HTR-8/SVneo (cell line): Measurements from ENCODE around the gene E2F4.

Source experiments
- DNase-seq: peaks from one replicate; pipeline ENCODE4 v3.0.0; 2011; ENCODE audit warnings: low spot score, mixed read lengths; ENCODE audit not compliant: insufficient read length
- FAIRE-seq: peaks from 2 replicates; lab custom pipeline; 2011; peaks lifted over from hg19 to GRCh38; lab: Jason Lieb, UNC

The E2F4 gene

GRCh38 chr16:67157106-67157748, 34.7 kb upstream of the E2F4 start:
- DNase-seq = no peak
- FAIRE-seq = no peak

- no peak for DNase-seq
- FAIRE-seq = no peak
Measured at GRCh38 chr16:67157892-67158635, 33.9 kb upstream of the E2F4 start.

- FAIRE-seq (no peak), DNase-seq (no peak)
Measured at GRCh38 chr16:67158637-67159600, 33.0 kb upstream of the E2F4 start.

DNA sequence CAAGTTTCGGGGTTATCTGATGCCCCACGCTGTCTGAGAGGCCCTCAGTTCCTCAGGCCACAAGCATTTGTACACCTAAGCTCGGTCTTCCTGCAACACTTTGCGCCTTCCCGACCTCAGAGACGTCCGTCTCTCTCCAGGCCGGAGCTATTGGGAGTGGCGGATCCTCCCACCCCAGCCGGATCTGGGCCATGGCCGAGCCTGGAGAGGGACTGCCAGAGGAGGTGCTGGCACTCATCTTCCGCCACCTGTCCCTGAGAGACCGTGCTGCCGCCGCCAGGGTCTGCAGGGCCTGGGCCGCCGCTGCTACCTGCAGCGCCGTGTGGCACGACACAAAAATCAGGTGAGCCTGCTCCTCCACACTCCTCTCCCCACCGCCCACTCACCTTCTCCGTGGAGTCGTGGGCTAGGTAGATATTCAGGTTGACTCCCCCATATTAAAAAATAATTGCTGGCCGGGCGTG, 30.3 kb upstream of the E2F4 start:
- FAIRE-seq (no peak), DNase-seq (no peak)

DNA sequence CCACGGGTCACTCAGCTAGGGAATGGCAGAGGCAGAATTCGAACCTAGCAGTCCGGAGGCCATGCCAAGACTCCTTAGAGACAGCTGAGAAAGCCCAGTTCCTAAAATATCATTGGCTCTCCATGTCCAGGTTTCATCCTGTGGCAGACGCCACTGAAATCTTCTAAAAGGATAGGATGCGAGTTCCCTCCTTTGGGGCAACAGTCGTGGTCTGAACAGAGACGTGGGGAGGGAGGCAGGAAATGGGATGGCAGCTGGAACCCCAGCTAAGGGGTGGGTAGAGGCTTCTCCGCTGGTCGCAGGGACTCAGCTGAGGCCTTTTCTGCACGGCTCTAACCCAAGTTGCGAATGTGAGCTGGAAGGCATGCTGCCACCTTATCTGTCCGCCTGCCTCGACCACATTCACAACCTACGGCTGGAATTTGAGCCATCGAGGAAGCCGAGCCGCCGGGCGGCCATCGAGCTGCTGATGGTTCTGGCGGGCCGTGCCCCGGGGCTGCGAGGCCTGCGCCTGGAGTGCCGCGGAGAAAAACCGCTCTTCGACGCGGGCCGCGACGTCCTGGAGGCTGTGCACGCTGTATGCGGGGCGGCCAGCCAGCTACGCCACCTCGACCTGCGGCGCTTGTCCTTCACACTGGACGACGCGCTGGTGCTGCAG, 29.3 kb upstream of the E2F4 start:
- FAIRE-seq (no peak), DNase-seq (no peak)

GRCh38 chr16:67163164-67163998, 28.6 kb upstream of the E2F4 start:
- no peak for DNase-seq
- peak; percentile 94 for FAIRE-seq

- FAIRE-seq (no peak), DNase-seq (no peak)
Measured at GRCh38 chr16:67163999-67164558, 27.9 kb upstream of the E2F4 start.

DNA sequence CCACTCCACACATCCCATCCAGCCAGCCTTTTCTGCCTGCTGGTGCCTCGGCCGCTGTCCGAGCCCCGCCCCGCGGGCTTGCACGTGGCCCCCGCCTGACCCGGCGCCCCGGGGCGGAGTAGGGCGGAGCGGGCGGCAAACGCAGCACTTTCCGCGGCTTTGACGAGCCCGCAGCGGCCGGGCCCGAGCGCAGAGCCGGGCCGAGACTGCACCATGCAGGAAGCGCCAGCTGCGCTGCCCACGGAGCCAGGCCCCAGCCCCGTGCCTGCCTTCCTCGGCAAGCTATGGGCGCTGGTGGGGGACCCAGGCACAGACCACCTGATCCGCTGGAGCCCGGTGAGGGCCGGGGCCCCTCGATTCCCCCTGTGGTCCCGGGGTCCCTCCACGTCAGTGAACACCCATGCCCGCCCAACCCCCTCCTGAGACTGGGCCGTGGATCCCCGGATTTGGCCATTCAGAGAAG, 27.3 kb upstream of the E2F4 start, which contains the start of gene HSF4:
Gene HSF4, plus strand, starts transcription at position 147 of the 463 bp plus-strand sequence. Its CDS starts 67 bp downstream, at position 214.
- DNase-seq = no peak

DNA sequence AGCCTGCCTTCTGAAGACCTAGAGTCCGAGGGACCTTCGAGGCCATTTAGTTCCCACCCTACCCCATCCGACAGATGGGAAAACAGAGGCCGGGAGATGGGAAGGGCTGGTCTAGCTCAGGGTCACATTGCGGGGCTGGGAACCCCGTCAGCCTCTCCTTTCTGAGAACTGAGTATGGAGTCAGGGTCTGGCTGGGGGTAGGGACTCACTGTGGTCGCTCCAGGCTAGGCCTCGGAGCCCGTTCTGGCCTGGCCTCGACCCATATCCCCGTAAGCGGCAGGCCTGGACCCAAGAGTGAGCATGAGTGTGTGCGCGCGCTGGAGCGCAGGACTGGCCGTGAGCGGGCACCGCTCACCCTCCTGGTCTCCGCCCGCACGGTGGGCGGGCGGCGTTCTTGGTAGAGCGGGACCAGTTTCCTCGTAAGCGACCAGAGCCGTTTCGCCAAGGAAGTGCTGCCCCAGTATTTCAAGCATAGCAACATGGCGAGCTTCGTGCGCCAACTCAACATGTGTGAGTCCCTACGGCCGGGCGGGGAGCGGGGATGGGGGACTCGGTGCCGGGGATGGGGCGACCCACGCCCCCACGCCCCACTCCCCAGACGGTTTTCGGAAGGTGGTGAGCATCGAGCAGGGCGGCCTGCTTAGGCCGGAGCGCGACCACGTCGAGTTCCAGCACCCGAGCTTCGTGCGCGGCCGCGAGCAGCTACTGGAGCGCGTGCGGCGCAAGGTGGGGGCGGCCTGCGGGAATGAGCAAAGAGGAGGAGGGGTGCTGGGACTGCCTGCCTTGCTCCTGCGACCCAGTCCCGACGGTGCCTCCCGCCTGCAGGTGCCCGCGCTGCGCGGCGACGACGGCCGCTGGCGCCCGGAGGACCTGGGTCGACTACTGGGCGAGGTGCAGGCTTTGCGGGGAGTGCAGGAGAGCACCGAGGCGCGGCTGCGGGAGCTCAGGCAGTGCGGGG, 26.6 kb upstream of the E2F4 start:
- FAIRE-seq (no peak), DNase-seq (no peak)

More for the DNA sequence above, 27.3 kb upstream of the E2F4 start, which contains the start of gene HSF4:
- FAIRE-seq = no peak

DNA sequence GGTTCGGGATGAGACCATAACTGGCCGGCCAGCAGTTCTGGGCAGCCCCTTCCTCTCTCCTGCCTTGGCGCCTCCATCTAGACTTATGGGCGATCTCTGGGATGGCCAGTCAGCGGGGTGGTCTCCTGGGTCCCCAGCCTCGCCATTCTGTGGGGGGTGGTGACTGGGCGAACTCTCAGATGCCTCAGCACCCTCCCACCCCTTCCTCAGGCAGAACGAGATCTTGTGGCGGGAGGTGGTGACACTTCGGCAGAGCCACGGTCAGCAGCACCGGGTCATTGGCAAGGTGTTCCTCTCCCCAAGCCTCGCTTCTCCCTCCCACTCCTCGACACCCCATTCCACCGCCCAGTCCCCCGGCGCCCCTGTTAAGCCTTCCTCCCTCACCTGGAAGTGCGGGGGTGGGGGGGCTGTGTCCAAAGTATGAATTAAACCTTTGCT, 25.8 kb upstream of the E2F4 start:
- DNase-seq = no peak
- no peak for FAIRE-seq

DNA sequence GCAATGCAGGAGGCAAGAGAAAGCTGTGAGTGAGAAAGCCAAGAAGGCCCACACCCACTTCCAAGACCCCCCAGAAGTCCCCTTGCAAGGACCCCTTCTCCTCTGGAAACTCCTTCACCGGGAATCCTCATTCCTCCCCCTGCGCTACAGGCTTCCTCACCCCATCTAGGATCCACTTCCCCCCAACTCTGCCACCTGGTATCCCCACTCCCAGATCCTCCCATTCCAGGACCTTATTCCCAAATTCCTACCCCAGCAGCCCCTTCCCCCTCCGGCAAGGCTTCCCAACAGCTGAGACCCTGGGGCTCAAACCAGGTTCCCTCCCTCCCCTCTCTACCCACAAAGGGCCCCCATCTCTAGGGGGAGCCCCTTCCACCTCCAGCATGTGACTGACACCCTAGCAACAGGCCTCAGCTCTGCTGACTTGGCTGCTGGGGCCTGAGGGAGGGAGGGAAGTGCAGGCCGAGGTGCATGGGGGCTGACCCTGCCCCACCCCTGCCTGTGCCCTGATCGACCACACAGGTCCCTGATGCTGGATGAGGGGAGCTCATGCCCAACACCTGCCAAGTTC, 25.3 kb upstream of the E2F4 start:
- no peak for FAIRE-seq
- DNase-seq = no peak

- no peak for FAIRE-seq
- no peak for DNase-seq
Measured at GRCh38 chr16:67167588-67167987, 24.4 kb upstream of the E2F4 start.

GRCh38 chr16:67169011-67169451, 22.9 kb upstream of the E2F4 start:
- FAIRE-seq (no peak), DNase-seq (no peak)

DNA sequence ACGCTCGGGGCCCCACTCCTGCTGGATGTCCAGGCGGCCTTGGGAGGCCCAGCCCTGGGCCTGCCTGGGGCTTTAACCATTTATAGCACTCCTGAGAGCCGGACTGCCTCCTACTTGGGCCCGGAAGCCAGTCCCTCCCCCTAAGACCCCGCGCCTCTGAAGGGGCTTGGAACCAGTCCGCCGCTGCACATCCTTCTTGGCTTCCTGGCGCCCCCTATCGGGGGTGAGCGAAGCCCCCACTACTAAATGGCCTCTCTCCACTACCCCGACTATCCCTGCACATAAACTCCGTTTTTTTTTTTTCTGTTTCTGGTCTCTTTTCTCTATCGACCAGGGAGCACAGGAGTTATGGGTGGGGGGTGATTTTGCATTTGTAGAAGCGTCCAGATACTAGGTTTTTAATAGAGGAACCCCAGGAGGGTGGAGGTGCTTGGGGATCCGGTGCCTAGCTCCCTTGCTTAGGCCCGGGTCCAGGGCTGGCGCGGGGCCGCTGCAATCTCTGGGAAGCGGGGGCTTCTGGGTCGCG, 22.2 kb upstream of the E2F4 start:
- DNase-seq (no peak), FAIRE-seq (no peak)

GRCh38 chr16:67170168-67170948, 21.6 kb upstream of the E2F4 start, which contains the start of gene NOL3:
NOL3 (plus strand) TSS chr16:67170538.
- DNase-seq (peak; percentile 91), FAIRE-seq (peak; percentile 48)
